ENCODE results near the gene GSN. TPM values are rescaled to one million over a fixed set of nuclear protein-coding genes. Genes with fewer than 3 reads are reported as not detected.

Gene GSN
- total and polyA plus RNA-seq, 2 of the 13 experiments (the other 11 are each of a cell fraction or from before 2014, with no cell fraction given) = 294 to 307 TPM

DNA sequence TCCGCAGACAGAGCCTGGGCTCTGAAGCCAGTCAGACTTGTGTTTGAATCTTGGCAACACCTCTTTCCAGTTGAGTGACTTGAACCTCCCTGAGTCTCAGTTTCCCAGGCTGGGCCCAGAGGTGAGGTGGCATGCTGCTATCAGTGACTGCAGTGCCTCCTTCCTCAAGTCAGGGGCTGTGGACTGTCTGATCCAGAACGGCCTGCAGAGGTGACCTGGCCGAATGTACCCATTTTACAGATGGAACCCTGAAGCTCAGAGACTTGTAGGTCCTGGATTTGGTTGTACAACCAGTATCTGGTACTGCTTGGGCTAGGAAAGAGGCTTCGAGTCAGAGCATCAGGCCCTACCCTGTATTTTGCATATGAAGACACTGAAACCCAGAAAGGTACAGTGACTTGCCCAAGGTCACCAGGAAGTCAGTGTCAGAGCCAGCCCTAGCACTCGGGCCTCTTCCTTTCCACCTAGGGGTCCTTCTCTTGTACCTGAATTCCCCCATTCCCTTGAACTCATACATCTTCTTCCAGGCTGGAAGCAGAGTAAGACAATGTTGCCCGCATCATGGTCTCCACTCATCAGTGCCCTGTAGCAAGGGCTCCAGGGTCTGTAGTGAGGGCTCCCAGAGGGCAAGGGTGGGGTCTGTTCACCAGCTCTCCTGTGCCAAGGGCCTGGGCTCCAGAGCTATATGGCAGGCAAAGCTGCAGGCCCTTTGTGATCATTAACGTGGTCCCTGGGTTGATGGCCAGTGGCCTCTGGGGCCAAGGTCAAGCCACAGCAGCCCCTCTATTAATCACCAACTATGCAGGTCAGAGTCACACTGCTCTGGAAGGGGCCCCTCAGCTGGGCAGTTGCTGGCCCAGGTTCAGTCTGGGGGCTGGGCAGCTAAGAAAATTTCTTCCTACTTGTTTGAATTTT lies 28.5 kb downstream of the GSN start (continued):
- TF ChIP-seq FOXM1 (CRISPR knock-in tag; IDR thresholded peaks at IDR 0.05) = no peak
- TF ChIP-seq, protein P1, sequence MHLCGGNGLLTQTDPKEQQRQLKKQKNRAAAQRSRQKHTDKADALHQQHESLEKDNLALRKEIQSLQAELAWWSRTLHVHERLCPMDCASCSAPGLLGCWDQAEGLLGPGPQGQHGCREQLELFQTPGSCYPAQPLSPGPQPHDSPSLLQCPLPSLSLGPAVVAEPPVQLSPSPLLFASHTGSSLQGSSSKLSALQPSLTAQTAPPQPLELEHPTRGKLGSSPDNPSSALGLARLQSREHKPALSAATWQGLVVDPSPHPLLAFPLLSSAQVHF (CRISPR knock-in tag; IDR thresholded peaks at IDR 0.05) = no peak
- no peak; the same call in 1 of the 2 replicates for TF ChIP-seq KLF6 (CRISPR knock-in tag; IDR thresholded peaks at IDR 0.05)
- TF ChIP-seq, protein P2, sequence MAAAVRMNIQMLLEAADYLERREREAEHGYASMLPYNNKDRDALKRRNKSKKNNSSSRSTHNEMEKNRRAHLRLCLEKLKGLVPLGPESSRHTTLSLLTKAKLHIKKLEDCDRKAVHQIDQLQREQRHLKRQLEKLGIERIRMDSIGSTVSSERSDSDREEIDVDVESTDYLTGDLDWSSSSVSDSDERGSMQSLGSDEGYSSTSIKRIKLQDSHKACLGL (CRISPR knock-in tag; IDR thresholded peaks at IDR 0.05) = no peak
- no peak; the same call in 1 of the 2 replicates for TF ChIP-seq ZNF850 (CRISPR knock-in tag; conservative IDR thresholded peaks at IDR 0.05)
- TF ChIP-seq, protein P3, sequence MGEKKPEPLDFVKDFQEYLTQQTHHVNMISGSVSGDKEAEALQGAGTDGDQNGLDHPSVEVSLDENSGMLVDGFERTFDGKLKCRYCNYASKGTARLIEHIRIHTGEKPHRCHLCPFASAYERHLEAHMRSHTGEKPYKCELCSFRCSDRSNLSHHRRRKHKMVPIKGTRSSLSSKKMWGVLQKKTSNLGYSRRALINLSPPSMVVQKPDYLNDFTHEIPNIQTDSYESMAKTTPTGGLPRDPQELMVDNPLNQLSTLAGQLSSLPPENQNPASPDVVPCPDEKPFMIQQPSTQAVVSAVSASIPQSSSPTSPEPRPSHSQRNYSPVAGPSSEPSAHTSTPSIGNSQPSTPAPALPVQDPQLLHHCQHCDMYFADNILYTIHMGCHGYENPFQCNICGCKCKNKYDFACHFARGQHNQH (CRISPR knock-in tag; IDR thresholded peaks at IDR 0.05) = peak; percentile 77
- TF ChIP-seq ZNF383 (CRISPR knock-in tag; IDR thresholded peaks at IDR 0.05; ENCODE audit: borderline replicate concordance) = no peak
- no peak for TF ChIP-seq ZC3H13 (CRISPR knock-in tag; IDR thresholded peaks at IDR 0.05)
- no peak for TF ChIP-seq ZNF550 (CRISPR knock-in tag; IDR thresholded peaks at IDR 0.05; ENCODE audit: borderline replicate concordance)
- TF ChIP-seq, protein P4, sequence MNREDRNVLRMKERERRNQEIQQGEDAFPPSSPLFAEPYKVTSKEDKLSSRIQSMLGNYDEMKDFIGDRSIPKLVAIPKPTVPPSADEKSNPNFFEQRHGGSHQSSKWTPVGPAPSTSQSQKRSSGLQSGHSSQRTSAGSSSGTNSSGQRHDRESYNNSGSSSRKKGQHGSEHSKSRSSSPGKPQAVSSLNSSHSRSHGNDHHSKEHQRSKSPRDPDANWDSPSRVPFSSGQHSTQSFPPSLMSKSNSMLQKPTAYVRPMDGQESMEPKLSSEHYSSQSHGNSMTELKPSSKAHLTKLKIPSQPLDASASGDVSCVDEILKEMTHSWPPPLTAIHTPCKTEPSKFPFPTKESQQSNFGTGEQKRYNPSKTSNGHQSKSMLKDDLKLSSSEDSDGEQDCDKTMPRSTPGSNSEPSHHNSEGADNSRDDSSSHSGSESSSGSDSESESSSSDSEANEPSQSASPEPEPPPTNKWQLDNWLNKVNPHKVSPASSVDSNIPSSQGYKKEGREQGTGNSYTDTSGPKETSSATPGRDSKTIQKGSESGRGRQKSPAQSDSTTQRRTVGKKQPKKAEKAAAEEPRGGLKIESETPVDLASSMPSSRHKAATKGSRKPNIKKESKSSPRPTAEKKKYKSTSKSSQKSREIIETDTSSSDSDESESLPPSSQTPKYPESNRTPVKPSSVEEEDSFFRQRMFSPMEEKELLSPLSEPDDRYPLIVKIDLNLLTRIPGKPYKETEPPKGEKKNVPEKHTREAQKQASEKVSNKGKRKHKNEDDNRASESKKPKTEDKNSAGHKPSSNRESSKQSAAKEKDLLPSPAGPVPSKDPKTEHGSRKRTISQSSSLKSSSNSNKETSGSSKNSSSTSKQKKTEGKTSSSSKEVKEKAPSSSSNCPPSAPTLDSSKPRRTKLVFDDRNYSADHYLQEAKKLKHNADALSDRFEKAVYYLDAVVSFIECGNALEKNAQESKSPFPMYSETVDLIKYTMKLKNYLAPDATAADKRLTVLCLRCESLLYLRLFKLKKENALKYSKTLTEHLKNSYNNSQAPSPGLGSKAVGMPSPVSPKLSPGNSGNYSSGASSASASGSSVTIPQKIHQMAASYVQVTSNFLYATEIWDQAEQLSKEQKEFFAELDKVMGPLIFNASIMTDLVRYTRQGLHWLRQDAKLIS (CRISPR knock-in tag; IDR thresholded peaks at IDR 0.05) = no peak; the same call in 1 of the 2 replicates
- TF ChIP-seq HMG20A (CRISPR knock-in tag; IDR thresholded peaks at IDR 0.05; ENCODE audit: borderline replicate concordance) = peak; percentile 88
- TF ChIP-seq ZNF510 (CRISPR knock-in tag; IDR thresholded peaks at IDR 0.05; ENCODE audit: low read depth) = no peak
- no peak for TF ChIP-seq FOXP1 (IDR thresholded peaks at IDR 0.05)
- peak; percentile 77 for TF ChIP-seq FOXP1 (CRISPR knock-in tag; IDR thresholded peaks at IDR 0.05)
- TF ChIP-seq, protein P5, sequence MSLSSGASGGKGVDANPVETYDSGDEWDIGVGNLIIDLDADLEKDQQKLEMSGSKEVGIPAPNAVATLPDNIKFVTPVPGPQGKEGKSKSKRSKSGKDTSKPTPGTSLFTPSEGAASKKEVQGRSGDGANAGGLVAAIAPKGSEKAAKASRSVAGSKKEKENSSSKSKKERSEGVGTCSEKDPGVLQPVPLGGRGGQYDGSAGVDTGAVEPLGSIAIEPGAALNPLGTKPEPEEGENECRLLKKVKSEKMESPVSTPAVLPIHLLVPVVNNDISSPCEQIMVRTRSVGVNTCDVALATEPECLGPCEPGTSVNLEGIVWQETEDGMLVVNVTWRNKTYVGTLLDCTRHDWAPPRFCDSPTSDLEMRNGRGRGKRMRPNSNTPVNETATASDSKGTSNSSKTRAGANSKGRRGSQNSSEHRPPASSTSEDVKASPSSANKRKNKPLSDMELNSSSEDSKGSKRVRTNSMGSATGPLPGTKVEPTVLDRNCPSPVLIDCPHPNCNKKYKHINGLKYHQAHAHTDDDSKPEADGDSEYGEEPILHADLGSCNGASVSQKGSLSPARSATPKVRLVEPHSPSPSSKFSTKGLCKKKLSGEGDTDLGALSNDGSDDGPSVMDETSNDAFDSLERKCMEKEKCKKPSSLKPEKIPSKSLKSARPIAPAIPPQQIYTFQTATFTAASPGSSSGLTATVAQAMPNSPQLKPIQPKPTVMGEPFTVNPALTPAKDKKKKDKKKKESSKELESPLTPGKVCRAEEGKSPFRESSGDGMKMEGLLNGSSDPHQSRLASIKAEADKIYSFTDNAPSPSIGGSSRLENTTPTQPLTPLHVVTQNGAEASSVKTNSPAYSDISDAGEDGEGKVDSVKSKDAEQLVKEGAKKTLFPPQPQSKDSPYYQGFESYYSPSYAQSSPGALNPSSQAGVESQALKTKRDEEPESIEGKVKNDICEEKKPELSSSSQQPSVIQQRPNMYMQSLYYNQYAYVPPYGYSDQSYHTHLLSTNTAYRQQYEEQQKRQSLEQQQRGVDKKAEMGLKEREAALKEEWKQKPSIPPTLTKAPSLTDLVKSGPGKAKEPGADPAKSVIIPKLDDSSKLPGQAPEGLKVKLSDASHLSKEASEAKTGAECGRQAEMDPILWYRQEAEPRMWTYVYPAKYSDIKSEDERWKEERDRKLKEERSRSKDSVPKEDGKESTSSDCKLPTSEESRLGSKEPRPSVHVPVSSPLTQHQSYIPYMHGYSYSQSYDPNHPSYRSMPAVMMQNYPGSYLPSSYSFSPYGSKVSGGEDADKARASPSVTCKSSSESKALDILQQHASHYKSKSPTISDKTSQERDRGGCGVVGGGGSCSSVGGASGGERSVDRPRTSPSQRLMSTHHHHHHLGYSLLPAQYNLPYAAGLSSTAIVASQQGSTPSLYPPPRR (CRISPR knock-in tag; IDR thresholded peaks at IDR 0.05; ENCODE audit: borderline replicate concordance) = peak; percentile 92
- peak; percentile 63 for TF ChIP-seq HDAC1 (CRISPR knock-in tag; IDR thresholded peaks at IDR 0.05)
- TF ChIP-seq NFIB (CRISPR knock-in tag; IDR thresholded peaks at IDR 0.05; ENCODE audit: borderline replicate concordance) = 0 out of 2 replicates have a peak, but pooled peaks have one; percentile 53
- no peak for TF ChIP-seq ZNF75D (CRISPR knock-in tag; IDR thresholded peaks at IDR 0.05; ENCODE audit: borderline replicate concordance)

Measured in HepG2 (cell line).